HEK293 (cell line): ENCODE data around the gene XNDC1N.
A peak's percentile ranks its signal among the peaks of the same experiment; 100 is the strongest.

ENCODE experiments used
- GFI1B ChIP-seq: fragments of 450-650 bp; formaldehyde crosslinking; IDR thresholded peaks from 2 replicates; pipeline ENCODE4 v1.5.1; 2016; ENCODE audit warnings: missing biosample characterization, missing genetic modification characterization
- KLF17 ChIP-seq: fragments of 450-650 bp; formaldehyde crosslinking; IDR thresholded peaks from 2 replicates; pipeline ENCODE4 v1.5.1; 2016; ENCODE audit warnings: missing biosample characterization, missing genetic modification characterization
- KLF9 ChIP-seq: fragments of 450-650 bp; formaldehyde crosslinking; IDR thresholded peaks from 2 replicates; pipeline ENCODE4 v1.5.1; 2016; ENCODE audit warnings: missing biosample characterization, missing genetic modification characterization, low read depth
- MZF1 ChIP-seq: fragments of 450-650 bp; formaldehyde crosslinking; IDR thresholded peaks from 2 replicates; pipeline ENCODE4 v1.5.1; 2017; ENCODE audit warnings: missing biosample characterization, missing genetic modification characterization, borderline replicate concordance
- PBX3 ChIP-seq: sonication (generic); formaldehyde crosslinking; IDR thresholded peaks from 2 replicates; pipeline ENCODE4 v1.8.1; 2022; ENCODE audit warnings: mild to moderate bottlenecking, moderate library complexity, missing genetic modification reagents
- SCRT1 ChIP-seq: fragments of 450-650 bp; formaldehyde crosslinking; IDR thresholded peaks from 2 replicates; pipeline ENCODE4 v1.5.1; 2016; ENCODE audit warnings: missing biosample characterization, missing genetic modification characterization, borderline replicate concordance
- SP2 ChIP-seq: fragments of 450-650 bp; formaldehyde crosslinking; IDR thresholded peaks from 2 replicates; pipeline ENCODE4 v1.5.1; 2016; ENCODE audit warnings: missing biosample characterization, missing genetic modification characterization
- TRIM28 ChIP-seq: IDR thresholded peaks from 2 replicates; pipeline ENCODE4 v1.6.1; 2011; ENCODE audit warnings: low read length, control low read depth, borderline replicate concordance
- ZBTB48 ChIP-seq: fragments of 450-650 bp; formaldehyde crosslinking; IDR thresholded peaks from 2 replicates; pipeline ENCODE4 v1.5.1; 2016; ENCODE audit warnings: missing biosample characterization, missing genetic modification characterization
- ZBTB6 ChIP-seq: fragments of 450-650 bp; formaldehyde crosslinking; IDR thresholded peaks from 2 replicates; pipeline ENCODE4 v1.5.1; 2017; ENCODE audit warnings: missing biosample characterization, missing genetic modification characterization
- ZBTB7A ChIP-seq: fragments of 450-650 bp; formaldehyde crosslinking; IDR thresholded peaks from 2 replicates; pipeline ENCODE4 v1.5.1; 2016; ENCODE audit warnings: low read depth, missing biosample characterization, missing genetic modification characterization
- ZBTB8A ChIP-seq: fragments of 450-650 bp; formaldehyde crosslinking; IDR thresholded peaks from 2 replicates; pipeline ENCODE4 v1.5.1; 2016; ENCODE audit warnings: missing biosample characterization, missing genetic modification characterization
- ZFP3 ChIP-seq: fragments of 450-650 bp; formaldehyde crosslinking; IDR thresholded peaks from 2 replicates; pipeline ENCODE4 v1.5.1; 2016; ENCODE audit warnings: low read depth, missing biosample characterization, missing genetic modification characterization
- ZNF133 ChIP-seq: fragments of 450-650 bp; formaldehyde crosslinking; IDR thresholded peaks from 2 replicates; pipeline ENCODE4 v1.5.1; 2016; ENCODE audit warnings: missing biosample characterization, missing genetic modification characterization
- ZNF140 ChIP-seq: fragments of 450-650 bp; formaldehyde crosslinking; IDR thresholded peaks from 2 replicates; pipeline ENCODE4 v1.5.1; 2016; ENCODE audit warnings: missing biosample characterization, missing genetic modification characterization
- ZNF148 ChIP-seq: fragments of 450-650 bp; formaldehyde crosslinking; IDR thresholded peaks from 2 replicates; pipeline ENCODE4 v1.5.0; 2017; ENCODE audit warnings: missing biosample characterization, missing genetic modification characterization, borderline replicate concordance
- ZNF155 ChIP-seq: fragments of 450-650 bp; formaldehyde crosslinking; IDR thresholded peaks from 2 replicates; pipeline ENCODE4 v1.5.1; 2016; ENCODE audit warnings: missing biosample characterization, missing genetic modification characterization
- ZNF184 ChIP-seq: fragments of 450-650 bp; IDR thresholded peaks from 2 replicates; pipeline ENCODE4 v1.5.1; 2018; ENCODE audit warnings: missing biosample characterization, mild to moderate bottlenecking, missing genetic modification characterization
- ZNF2 ChIP-seq: fragments of 450-650 bp; formaldehyde crosslinking; IDR thresholded peaks from 2 replicates; pipeline ENCODE4 v1.5.1; 2016; ENCODE audit warnings: missing biosample characterization, missing genetic modification characterization
- ZNF211 ChIP-seq: fragments of 450-650 bp; formaldehyde crosslinking; IDR thresholded peaks from 2 replicates; pipeline ENCODE4 v1.5.1; 2016; ENCODE audit warnings: low read depth, missing biosample characterization, missing genetic modification characterization
- ZNF274 ChIP-seq, 2 experiments: fragments of 200-500 bp in 1 of 2; fragments of 450-650 bp in 1 of 2; sonication (Bioruptor generic) in 1 of 2; formaldehyde crosslinking in 1 of 2; IDR thresholded peaks; 2 replicates each; pipeline versions ENCODE4 v1.5.1 to v1.6.1; 2014 to 2016; ENCODE audit warnings: borderline replicate concordance in 1 of 2, inconsistent platforms in 1 of 2, low read length in 1 of 2, missing biosample characterization in 1 of 2, missing genetic modification characterization in 1 of 2
- ZNF280C ChIP-seq: fragments of 450-650 bp; formaldehyde crosslinking; IDR thresholded peaks from 2 replicates; pipeline ENCODE4 v1.5.1; 2016; ENCODE audit warnings: missing biosample characterization, missing genetic modification characterization
- ZNF335 ChIP-seq: fragments of 450-650 bp; formaldehyde crosslinking; conservative IDR thresholded peaks from 2 replicates; pipeline ENCODE4 v1.5.1; 2016; ENCODE audit warnings: missing biosample characterization, missing genetic modification characterization
- ZNF433 ChIP-seq: fragments of 450-650 bp; formaldehyde crosslinking; IDR thresholded peaks from 2 replicates; pipeline ENCODE4 v1.5.1; 2016; ENCODE audit warnings: missing biosample characterization, missing genetic modification characterization, low read depth
- ZNF549 ChIP-seq: fragments of 450-650 bp; IDR thresholded peaks from 2 replicates; pipeline ENCODE4 v1.5.1; 2018; ENCODE audit warnings: missing biosample characterization, missing genetic modification characterization, mild to moderate bottlenecking, inconsistent platforms, moderate library complexity
- ZNF654 ChIP-seq: fragments of 450-650 bp; formaldehyde crosslinking; IDR thresholded peaks from 2 replicates; pipeline ENCODE4 v1.5.1; 2016; ENCODE audit warnings: low read depth, missing biosample characterization, missing genetic modification characterization

Gene XNDC1N

GRCh38 chr11:71927820-71928736 is at the start of gene XNDC1N (continued):
- no peak for TF ChIP-seq ZNF433 (tag by site-specific recombination)
- TF ChIP-seq GFI1B (tag by site-specific recombination) = no peak
- no peak for TF ChIP-seq ZNF274 (IDR thresholded peaks at IDR 0.05; ENCODE audit: low read length)
- no peak for TF ChIP-seq ZNF274 (tag by site-specific recombination; IDR thresholded peaks at IDR 0.05; ENCODE audit: borderline replicate concordance)
- TF ChIP-seq MZF1 (tag by site-specific recombination) = no peak
- peak; percentile 17; the same call in 1 of the 2 replicates for TF ChIP-seq KLF9 (tag by site-specific recombination)
- TF ChIP-seq KLF17 (tag by site-specific recombination) = 0 out of 2 replicates have a peak, but pooled peaks have one; percentile 16
- peak; percentile 48 for TF ChIP-seq SP2 (tag by site-specific recombination)
- TF ChIP-seq ZNF211 = no peak
- no peak for TF ChIP-seq ZBTB7A (tag by site-specific recombination)
- peak; percentile 88 for TF ChIP-seq ZNF140 (tag by site-specific recombination)
- TF ChIP-seq ZNF133 (tag by site-specific recombination) = no peak
- peak; percentile 72; the same call in 1 of the 2 replicates for TF ChIP-seq ZNF2 (tag by site-specific recombination)
- no peak for TF ChIP-seq ZBTB6 (tag by site-specific recombination)
- TF ChIP-seq ZNF184 = no peak
- TF ChIP-seq TRIM28 = no peak
- TF ChIP-seq ZNF155 (tag by site-specific recombination) = no peak
- no peak for TF ChIP-seq ZNF654 (tag by site-specific recombination)
- no peak for TF ChIP-seq ZBTB8A (tag by site-specific recombination)
- no peak for TF ChIP-seq ZFP3 (tag by site-specific recombination)
- TF ChIP-seq ZNF148 = no peak
- no peak for TF ChIP-seq SCRT1 (tag by site-specific recombination)
- TF ChIP-seq PBX3 (CRISPR knock-in tag) = peak; percentile 59; the same call in 1 of the 2 replicates
- no peak for TF ChIP-seq ZNF549 (tag by site-specific recombination)
- no peak for TF ChIP-seq ZNF335 (tag by site-specific recombination)
- no peak for TF ChIP-seq ZNF280C (tag by site-specific recombination)
- no peak for TF ChIP-seq ZBTB48 (tag by site-specific recombination)
